Measurements from ENCODE around the gene AR.

AR gene

DNA sequence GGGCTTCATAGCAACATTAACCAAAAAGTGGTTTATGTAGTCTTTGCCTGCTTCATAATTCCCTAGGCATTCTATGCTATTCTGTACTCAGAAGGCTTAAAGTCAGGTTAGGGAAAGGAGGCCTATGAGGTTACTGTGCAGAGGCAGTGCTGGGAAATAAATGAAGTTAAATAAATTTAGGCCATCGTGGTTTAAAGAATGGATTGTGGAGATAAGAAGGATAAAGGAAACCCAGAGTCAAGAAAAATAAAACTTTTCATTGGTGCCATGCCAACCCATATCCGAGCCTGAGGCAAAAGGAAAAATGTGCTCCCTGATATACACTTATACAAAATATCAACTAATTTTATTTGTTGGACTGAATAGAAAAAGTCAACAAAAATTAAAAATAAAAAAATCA is 70.2 kb downstream of the AR start:
- no peak for DNase-seq (ENCODE audit: low read depth, low spot score)
- CTCF ChIA-PET, result no interaction called here
- POLR2A ChIA-PET, result no interaction called here
- H3K4me3 ChIP-seq (ENCODE audit: low read depth, low read length), result no peak overlapping the region
- TF ChIP-seq, protein P1, sequence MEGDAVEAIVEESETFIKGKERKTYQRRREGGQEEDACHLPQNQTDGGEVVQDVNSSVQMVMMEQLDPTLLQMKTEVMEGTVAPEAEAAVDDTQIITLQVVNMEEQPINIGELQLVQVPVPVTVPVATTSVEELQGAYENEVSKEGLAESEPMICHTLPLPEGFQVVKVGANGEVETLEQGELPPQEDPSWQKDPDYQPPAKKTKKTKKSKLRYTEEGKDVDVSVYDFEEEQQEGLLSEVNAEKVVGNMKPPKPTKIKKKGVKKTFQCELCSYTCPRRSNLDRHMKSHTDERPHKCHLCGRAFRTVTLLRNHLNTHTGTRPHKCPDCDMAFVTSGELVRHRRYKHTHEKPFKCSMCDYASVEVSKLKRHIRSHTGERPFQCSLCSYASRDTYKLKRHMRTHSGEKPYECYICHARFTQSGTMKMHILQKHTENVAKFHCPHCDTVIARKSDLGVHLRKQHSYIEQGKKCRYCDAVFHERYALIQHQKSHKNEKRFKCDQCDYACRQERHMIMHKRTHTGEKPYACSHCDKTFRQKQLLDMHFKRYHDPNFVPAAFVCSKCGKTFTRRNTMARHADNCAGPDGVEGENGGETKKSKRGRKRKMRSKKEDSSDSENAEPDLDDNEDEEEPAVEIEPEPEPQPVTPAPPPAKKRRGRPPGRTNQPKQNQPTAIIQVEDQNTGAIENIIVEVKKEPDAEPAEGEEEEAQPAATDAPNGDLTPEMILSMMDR (IDR thresholded peaks at IDR 0.05; ENCODE audit: insufficient read depth, low read length, missing control alignments), result no peak

DNA sequence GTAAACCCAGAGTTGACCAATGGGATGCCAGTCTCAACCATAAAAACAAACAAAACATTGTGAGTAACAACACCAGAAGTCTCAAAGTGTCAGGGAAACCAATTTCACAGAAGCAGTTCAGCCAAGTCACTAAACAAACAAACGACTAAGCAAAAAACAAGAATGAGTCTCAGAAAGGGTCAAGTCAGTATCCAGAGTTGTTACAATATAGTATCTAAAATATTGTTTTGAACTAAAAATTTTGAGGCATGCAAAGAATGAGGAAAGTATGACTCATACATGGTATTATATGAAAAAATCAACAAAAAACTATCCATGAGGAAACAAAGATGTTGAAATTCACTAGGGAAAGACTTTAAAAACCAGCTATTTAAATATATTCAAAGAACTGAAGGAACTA is 70.6 kb downstream of the AR start:
- H3K4me3 ChIP-seq (ENCODE audit: low read depth, low read length), result no peak overlapping the region
- ChIA-PET CTCF (no interaction called here), POLR2A (no interaction called here)
- no peak for DNase-seq (ENCODE audit: low read depth, low spot score)
- TF ChIP-seq, protein P1 (IDR thresholded peaks at IDR 0.05; ENCODE audit: insufficient read depth, low read length, missing control alignments), result no peak

DNA sequence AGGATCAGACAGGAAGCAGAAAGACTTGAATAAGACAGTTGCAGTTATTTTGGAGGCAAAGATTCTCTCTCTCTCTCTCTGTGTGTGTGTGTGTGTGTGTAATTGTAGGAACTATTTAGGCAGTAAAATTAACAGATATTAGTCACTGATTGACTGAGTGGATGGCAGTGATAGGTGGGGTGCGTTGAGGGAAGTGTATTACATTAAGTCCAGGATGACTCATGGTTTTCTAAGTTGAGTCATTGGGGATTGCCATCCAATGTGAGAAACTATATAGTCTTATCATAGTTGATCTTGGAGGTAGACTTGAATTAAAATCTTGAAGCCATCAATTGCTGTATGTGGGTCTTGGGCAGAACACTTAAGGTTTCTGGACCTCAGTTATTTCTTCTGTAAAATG is 75.4 kb downstream of the AR start:
- ChIA-PET CTCF (interaction anchor here (1.0 kb wide), 1 partner anchor 16 kb away, joined by 3 read pairs; no protein-coding TSS in a partner anchor), POLR2A (no interaction called here)
- no peak for DNase-seq (ENCODE audit: low read depth, low spot score)
- TF ChIP-seq, protein P1 (IDR thresholded peaks at IDR 0.05; ENCODE audit: insufficient read depth, low read length, missing control alignments), result no peak
- no peak overlapping the region for H3K4me3 ChIP-seq (ENCODE audit: low read depth, low read length)

DNA sequence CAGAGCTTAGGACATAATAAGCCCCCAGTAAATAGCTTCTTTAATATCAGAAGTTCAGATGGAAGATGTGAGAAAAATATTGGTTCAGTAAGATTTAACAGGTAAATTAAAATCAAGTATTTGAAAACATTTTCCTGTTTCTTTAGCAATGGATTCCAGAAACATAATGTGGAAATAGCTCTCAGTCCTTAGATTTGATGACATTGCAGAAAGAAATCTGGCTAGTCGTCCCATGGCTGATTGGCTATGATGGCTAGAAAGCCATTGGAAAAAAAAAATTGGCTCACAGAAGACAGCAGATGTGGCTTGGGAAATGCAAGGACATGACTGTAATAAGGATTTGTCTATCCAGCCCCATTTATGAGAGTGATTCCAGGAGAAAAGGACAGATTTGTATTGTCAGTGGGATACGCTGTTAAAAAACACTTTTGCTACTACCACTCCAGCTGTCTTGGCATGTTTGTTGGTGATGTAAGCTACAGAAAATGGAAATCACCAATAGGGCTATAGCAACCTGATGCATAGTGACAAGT is 78.3 kb downstream of the AR start:
- ChIA-PET CTCF (no interaction called here), POLR2A (interaction anchor here (0.7 kb wide), 1 partner anchor 76 kb away, joined by 3 read pairs; no protein-coding TSS in a partner anchor)
- no peak overlapping the region for H3K4me3 ChIP-seq (ENCODE audit: low read depth, low read length)
- TF ChIP-seq, protein P1 (IDR thresholded peaks at IDR 0.05; ENCODE audit: insufficient read depth, low read length, missing control alignments), result no peak
- DNase-seq (ENCODE audit: low read depth, low spot score), result no peak

DNA sequence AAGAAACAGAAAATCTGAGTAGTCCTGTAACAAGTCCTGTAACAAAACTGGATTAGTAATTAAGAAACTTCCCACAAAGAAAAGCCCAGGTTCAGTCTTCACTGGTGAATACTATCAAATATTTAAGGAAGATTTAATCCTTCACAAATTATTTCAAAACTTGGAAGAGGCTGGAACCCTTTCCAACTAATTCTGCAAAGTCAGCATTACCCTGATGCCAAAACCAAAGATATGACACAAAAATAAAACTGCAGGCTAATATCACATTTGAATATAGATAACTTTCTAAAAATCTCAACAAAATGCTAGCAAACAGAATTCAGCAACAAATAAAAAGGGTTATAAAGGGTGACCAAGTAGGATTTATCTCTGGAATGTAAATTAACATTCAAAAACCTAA is 80.5 kb downstream of the AR start:
- no peak overlapping the region for H3K4me3 ChIP-seq (ENCODE audit: low read depth, low read length)
- POLR2A ChIA-PET, result no interaction called here
- CTCF ChIA-PET, result no interaction called here
- DNase-seq (ENCODE audit: low read depth, low spot score), result no peak
- TF ChIP-seq, protein P1 (IDR thresholded peaks at IDR 0.05; ENCODE audit: insufficient read depth, low read length, missing control alignments), result no peak

DNA sequence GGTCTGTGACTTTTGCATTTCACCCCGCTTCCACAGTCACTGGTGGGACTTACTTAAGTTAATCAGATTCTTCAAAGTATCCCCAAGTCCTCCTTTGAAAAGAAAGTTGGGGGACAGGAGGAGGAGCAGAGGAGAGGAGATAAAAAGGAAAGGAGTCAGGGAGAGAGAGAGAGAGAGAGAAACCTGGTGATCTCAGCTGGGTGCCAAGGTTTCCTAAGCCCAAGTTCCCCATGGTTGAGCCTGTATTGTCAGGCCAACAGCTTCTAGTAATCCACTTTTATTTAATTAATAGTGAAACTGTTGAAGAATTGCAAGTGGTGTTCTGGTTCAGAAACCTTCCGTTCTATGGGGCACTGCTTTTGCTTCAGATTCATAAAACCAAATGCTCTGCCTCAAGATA is 91.6 kb downstream of the AR start:
- TF ChIP-seq, protein P1 (IDR thresholded peaks at IDR 0.05; ENCODE audit: insufficient read depth, low read length, missing control alignments), result no peak
- H3K4me3 ChIP-seq (ENCODE audit: low read depth, low read length), result no peak overlapping the region
- ChIA-PET CTCF (no interaction called here), POLR2A (no interaction called here)
- no peak for DNase-seq (ENCODE audit: low read depth, low spot score)
